WTC11 (cell line): Measurements from ENCODE around the gene USP13. TPM values are rescaled to one million over a fixed set of nuclear protein-coding genes. Genes with fewer than 3 reads are reported as not detected.

Experiments used
- ATAC-seq: fragments of 200-7000 bp; cut with Tn5 transposase; 2 replicates; pipeline ENCODE4 v1.10.0; 2021; ENCODE audit warnings: mild to moderate bottlenecking, moderate library complexity
- CTCF ChIA-PET: fragments of 300-600 bp; sonication (Branson Sonifier 250); formaldehyde crosslinking; loops from one replicate; lab custom pipeline; 2021; ENCODE audit warnings: antibody characterized with exemption; lab: Charles Lee
- POLR2A ChIA-PET: fragments of 350-600 bp; sonication (Branson Sonifier 250); formaldehyde crosslinking; loops from one replicate; lab custom pipeline; 2021; ENCODE audit warnings: antibody characterized with exemption; lab: Charles Lee
- DNase-seq: peaks from one replicate; pipeline ENCODE4 v3.0.0; 2021; ENCODE audit warnings: low spot score
- H3K27ac Mint-ChIP-seq: 2 replicates; pipeline ENCODE4 v1.8.0; 2021; ENCODE audit warnings: mixed read lengths
- H3K27me3 Mint-ChIP-seq: 2 replicates; pipeline ENCODE4 v1.8.0; 2021; ENCODE audit warnings: low read depth, mild to moderate bottlenecking, moderate library complexity, mixed read lengths
- H3K36me3 Mint-ChIP-seq: 2 replicates; pipeline ENCODE4 v1.8.0; 2021; ENCODE audit warnings: mixed read lengths
- H3K4me1 Mint-ChIP-seq: 2 replicates; pipeline ENCODE4 v1.8.0; 2022; ENCODE audit warnings: mixed read lengths
- H3K4me3 Mint-ChIP-seq: 2 replicates; pipeline ENCODE4 v1.8.0; 2021; ENCODE audit warnings: mild to moderate bottlenecking, moderate library complexity, mixed read lengths
- H3K9me3 Mint-ChIP-seq: 2 replicates; pipeline ENCODE4 v1.8.0; 2021; ENCODE audit warnings: mixed read lengths
- ATF6 ChIP-seq: sonication (generic); formaldehyde crosslinking; IDR thresholded peaks from 2 replicates; pipeline ENCODE4 v1.8.1; 2023; ENCODE audit warnings: mild to moderate bottlenecking, missing genetic modification reagents
- CREM ChIP-seq: sonication (generic); formaldehyde crosslinking; IDR thresholded peaks from 2 replicates; pipeline ENCODE4 v1.8.1; 2022; ENCODE audit warnings: mild to moderate bottlenecking, missing genetic modification reagents, moderate library complexity
- CTCF ChIP-seq: fragments of 200-600 bp; IDR thresholded peaks from 2 replicates; pipeline ENCODE4 v1.8.0; 2022; ENCODE audit warnings: antibody characterized with exemption
- E2F4 ChIP-seq: sonication (generic); formaldehyde crosslinking; IDR thresholded peaks from 2 replicates; pipeline ENCODE4 v1.8.1; 2022; ENCODE audit warnings: low read depth, mild to moderate bottlenecking, moderate library complexity, missing genetic modification reagents, borderline replicate concordance
- EMX1 ChIP-seq: fragments of 250-450 bp; sonication (Bioruptor Pico); IDR thresholded peaks from 2 replicates; pipeline ENCODE4 v1.8.0; 2021; ENCODE audit warnings: mild to moderate bottlenecking
- ETV6 ChIP-seq: sonication (generic); formaldehyde crosslinking; IDR thresholded peaks from 2 replicates; pipeline ENCODE4 v1.8.1; 2022; ENCODE audit warnings: mild to moderate bottlenecking, missing genetic modification reagents
- GABPB1 ChIP-seq: sonication (generic); formaldehyde crosslinking; IDR thresholded peaks from 2 replicates; pipeline ENCODE4 v1.8.1; 2023; ENCODE audit warnings: mild to moderate bottlenecking, missing genetic modification reagents
- GTF2I ChIP-seq: fragments of 250-450 bp; sonication (Bioruptor Pico); conservative IDR thresholded peaks from 2 replicates; pipeline ENCODE4 v1.4.0; 2021; ENCODE audit warnings: mild to moderate bottlenecking
- IRF2 ChIP-seq: sonication (generic); formaldehyde crosslinking; IDR thresholded peaks from 2 replicates; pipeline ENCODE4 v1.8.0; 2022; ENCODE audit warnings: low read depth, missing genetic modification reagents, borderline replicate concordance
- JAZF1 ChIP-seq: fragments of 250-450 bp; sonication (Bioruptor Pico); IDR thresholded peaks from 2 replicates; pipeline ENCODE4 v1.9.0; 2021; ENCODE audit warnings: moderate library complexity, mild to moderate bottlenecking, inconsistent platforms
- JUN ChIP-seq: sonication (generic); formaldehyde crosslinking; IDR thresholded peaks from 2 replicates; pipeline ENCODE4 v1.8.0; 2023; ENCODE audit warnings: mild to moderate bottlenecking, missing genetic modification reagents
- MYBL2 ChIP-seq: sonication (generic); formaldehyde crosslinking; IDR thresholded peaks from 2 replicates; pipeline ENCODE4 v1.8.1; 2023; ENCODE audit warnings: mild to moderate bottlenecking, moderate library complexity, missing genetic modification reagents
- PREB ChIP-seq: sonication (generic); formaldehyde crosslinking; IDR thresholded peaks from 2 replicates; pipeline ENCODE4 v1.8.1; 2022; ENCODE audit warnings: mild to moderate bottlenecking, missing genetic modification reagents, moderate library complexity, borderline replicate concordance
- PRRX2 ChIP-seq: fragments of 250-450 bp; sonication (Bioruptor Pico); IDR thresholded peaks from 2 replicates; pipeline ENCODE4 v1.8.0; 2021; ENCODE audit warnings: mild to moderate bottlenecking
- RELA ChIP-seq: sonication (generic); formaldehyde crosslinking; IDR thresholded peaks from 2 replicates; pipeline ENCODE4 v1.8.1; 2022; ENCODE audit warnings: missing genetic modification reagents, mild to moderate bottlenecking, borderline replicate concordance
- SMAD4 ChIP-seq: sonication (generic); formaldehyde crosslinking; IDR thresholded peaks from 2 replicates; pipeline ENCODE4 v1.8.0; 2022; ENCODE audit warnings: mild to moderate bottlenecking, missing genetic modification reagents
- TCF7 ChIP-seq: sonication (generic); formaldehyde crosslinking; IDR thresholded peaks from 2 replicates; pipeline ENCODE4 v1.8.0; 2022; ENCODE audit warnings: mild to moderate bottlenecking, low read depth, missing genetic modification reagents, moderate library complexity
- ZMAT4 ChIP-seq: fragments of 250-450 bp; sonication (Bioruptor Pico); IDR thresholded peaks from 2 replicates; pipeline ENCODE4 v1.9.0; 2021; ENCODE audit warnings: mild to moderate bottlenecking
- ZNF138 ChIP-seq: sonication (generic); formaldehyde crosslinking; conservative IDR thresholded peaks from 2 replicates; pipeline ENCODE4 v1.8.1; 2022; ENCODE audit warnings: mild to moderate bottlenecking, moderate library complexity, missing genetic modification reagents
- ZNF532 ChIP-seq: fragments of 250-450 bp; sonication (Bioruptor Pico); IDR thresholded peaks from 2 replicates; pipeline ENCODE4 v1.9.0; 2021; ENCODE audit warnings: mild to moderate bottlenecking, borderline replicate concordance
- total RNA-seq: library from RNA; stranded (reverse); gene quantifications from 3 replicates; pipeline ENCODE4 v1.2.3, GENCODE V29; 2021
- TF ChIP-seq, protein P1 (sequence below): sonication (generic); formaldehyde crosslinking; IDR thresholded peaks from 2 replicates; pipeline ENCODE4 v1.8.0; 2023; ENCODE audit warnings: mild to moderate bottlenecking, missing genetic modification reagents

Gene USP13
- total RNA-seq, 1 experiment from 2014 or later: 26.8 TPM

- TF ChIP-seq PREB (no peak), JAZF1 (CRISPR knock-in tag) (no peak), ZMAT4 (CRISPR knock-in tag) (no peak), GTF2I (no peak), CREM (CRISPR knock-in tag) (no peak), ATF6 (CRISPR knock-in tag) (no peak), MYBL2 (no peak), ETV6 (CRISPR knock-in tag) (no peak), ZNF532 (CRISPR knock-in tag) (no peak), CTCF (no peak)
- TF ChIP-seq, protein P1, sequence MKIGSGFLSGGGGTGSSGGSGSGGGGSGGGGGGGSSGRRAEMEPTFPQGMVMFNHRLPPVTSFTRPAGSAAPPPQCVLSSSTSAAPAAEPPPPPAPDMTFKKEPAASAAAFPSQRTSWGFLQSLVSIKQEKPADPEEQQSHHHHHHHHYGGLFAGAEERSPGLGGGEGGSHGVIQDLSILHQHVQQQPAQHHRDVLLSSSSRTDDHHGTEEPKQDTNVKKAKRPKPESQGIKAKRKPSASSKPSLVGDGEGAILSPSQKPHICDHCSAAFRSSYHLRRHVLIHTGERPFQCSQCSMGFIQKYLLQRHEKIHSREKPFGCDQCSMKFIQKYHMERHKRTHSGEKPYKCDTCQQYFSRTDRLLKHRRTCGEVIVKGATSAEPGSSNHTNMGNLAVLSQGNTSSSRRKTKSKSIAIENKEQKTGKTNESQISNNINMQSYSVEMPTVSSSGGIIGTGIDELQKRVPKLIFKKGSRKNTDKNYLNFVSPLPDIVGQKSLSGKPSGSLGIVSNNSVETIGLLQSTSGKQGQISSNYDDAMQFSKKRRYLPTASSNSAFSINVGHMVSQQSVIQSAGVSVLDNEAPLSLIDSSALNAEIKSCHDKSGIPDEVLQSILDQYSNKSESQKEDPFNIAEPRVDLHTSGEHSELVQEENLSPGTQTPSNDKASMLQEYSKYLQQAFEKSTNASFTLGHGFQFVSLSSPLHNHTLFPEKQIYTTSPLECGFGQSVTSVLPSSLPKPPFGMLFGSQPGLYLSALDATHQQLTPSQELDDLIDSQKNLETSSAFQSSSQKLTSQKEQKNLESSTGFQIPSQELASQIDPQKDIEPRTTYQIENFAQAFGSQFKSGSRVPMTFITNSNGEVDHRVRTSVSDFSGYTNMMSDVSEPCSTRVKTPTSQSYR (CRISPR knock-in tag): no peak
Observed at GRCh38 chr3:179640469-179640868, 12.4 kb upstream of the USP13 start (continued).

DNA sequence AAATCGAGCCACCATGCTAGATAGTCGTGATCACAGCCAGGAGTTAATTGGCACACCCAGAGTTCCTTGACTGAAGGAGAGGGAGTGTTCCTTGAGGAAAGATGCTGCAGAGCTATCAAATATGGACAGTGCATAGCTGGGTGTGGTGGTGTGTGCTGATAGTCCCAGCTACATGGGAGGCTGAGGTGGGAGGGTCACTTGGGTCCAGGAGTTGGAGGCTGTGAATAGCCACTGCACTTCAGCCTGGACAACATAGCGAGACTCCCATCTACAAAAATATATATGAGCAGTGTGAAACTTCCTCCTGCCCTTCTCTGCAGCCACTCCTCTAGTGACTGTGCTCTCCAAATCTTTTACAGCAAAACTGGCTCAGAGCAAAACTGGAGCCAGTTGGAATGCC, 10.0 kb upstream of the USP13 start:
- no peaks in the 10 kb centered on the region for H3K27me3 Mint-ChIP-seq
- DNase-seq (no peak), ATAC-seq (no peak)
- H3K9me3 Mint-ChIP-seq: peaks cover 7% of the 10 kb centered on the region
- no peaks in the 10 kb centered on the region for H3K36me3 Mint-ChIP-seq
- H3K4me1 Mint-ChIP-seq: peaks cover 4% of the 10 kb centered on the region; the same call in 1 of the 2 replicates
- no peak overlapping the region for H3K27ac Mint-ChIP-seq
- ChIA-PET POLR2A (no interaction called here), CTCF (no interaction called here)
- no peak overlapping the region for H3K4me3 Mint-ChIP-seq
- no peak for TF ChIP-seq GABPB1 (CRISPR knock-in tag)
- no peak for TF ChIP-seq IRF2 (CRISPR knock-in tag)
- TF ChIP-seq E2F4 (CRISPR knock-in tag): no peak
- no peak for TF ChIP-seq MYBL2
- no peak for TF ChIP-seq TCF7 (CRISPR knock-in tag)
- TF ChIP-seq PRRX2 (CRISPR knock-in tag): no peak
- TF ChIP-seq RELA (CRISPR knock-in tag): no peak
- TF ChIP-seq EMX1 (CRISPR knock-in tag): no peak
- TF ChIP-seq CTCF: no peak
- TF ChIP-seq ZNF138 (CRISPR knock-in tag): no peak
- no peak for TF ChIP-seq JUN (CRISPR knock-in tag)
- no peak for TF ChIP-seq ETV6 (CRISPR knock-in tag)
- no peak for TF ChIP-seq SMAD4 (CRISPR knock-in tag)
